K562 (cell line): ENCODE data around the gene RAP1A. TPM values are rescaled to one million over a fixed set of nuclear protein-coding genes. Genes with fewer than 3 reads are reported as not detected.

Source experiments
- ASH1L ChIP-seq: fragments of 450-650 bp; IDR thresholded peaks from 2 replicates; pipeline ENCODE4 v1.6.1; 2018; ENCODE audit warnings: borderline replicate concordance, mild to moderate bottlenecking, low read depth; ENCODE audit not compliant: partially characterized antibody
- GABPB2 ChIP-seq: fragments of 250-450 bp; sonication (Bioruptor Pico); conservative IDR thresholded peaks from 2 replicates; pipeline ENCODE4 v1.5.1; 2021; ENCODE audit warnings: mild to moderate bottlenecking
- ID3 ChIP-seq, 2 experiments: fragments of 250-450 bp in 1 of 2; fragments of 450-650 bp in 1 of 2; sonication (Bioruptor Pico) in 1 of 2; IDR thresholded peaks; 2 replicates each; pipeline versions ENCODE4 v1.6.1 to v1.8.0; 2016 to 2021; ENCODE audit warnings: mild to moderate bottlenecking in 2 of 2, moderate library complexity in 2 of 2, missing compliant biosample characterization in 1 of 2, missing genetic modification characterization in 1 of 2
- KDM2B ChIP-seq: fragments of 250-450 bp; sonication (Bioruptor Pico); IDR thresholded peaks from 2 replicates; pipeline ENCODE4 v1.8.0; 2021; ENCODE audit warnings: mild to moderate bottlenecking, moderate library complexity
- NELFE ChIP-seq: IDR thresholded peaks from 2 replicates; pipeline ENCODE4 v1.6.1; 2011; ENCODE audit warnings: mild to moderate bottlenecking; ENCODE audit not compliant: insufficient read depth, insufficient read length
- NFIX ChIP-seq: fragments of 250-450 bp; sonication (Bioruptor Pico); IDR thresholded peaks from 2 replicates; pipeline ENCODE4 v1.4.0; 2020; ENCODE audit warnings: low read depth, mild to moderate bottlenecking, moderate library complexity
- PML ChIP-seq: IDR thresholded peaks from 2 replicates; pipeline ENCODE4 v1.6.1; 2012; ENCODE audit warnings: low read length, inconsistent platforms
- ZBTB34 ChIP-seq: fragments of 250-450 bp; sonication (Bioruptor Pico); IDR thresholded peaks from 2 replicates; pipeline ENCODE4 v1.8.0; 2021; ENCODE audit warnings: mild to moderate bottlenecking, moderate library complexity
- ZNF384 ChIP-seq: IDR thresholded peaks from 2 replicates; pipeline ENCODE4 v1.6.1; 2012; ENCODE audit warnings: low read depth, low read length, improper control_type of control experiment
- ZNF431 ChIP-seq: sonication (generic); formaldehyde crosslinking; IDR thresholded peaks from 2 replicates; pipeline ENCODE4 v1.8.0; 2022; ENCODE audit warnings: mild to moderate bottlenecking, missing genetic modification reagents
- ZNF609 ChIP-seq: sonication (generic); formaldehyde crosslinking; IDR thresholded peaks from 2 replicates; pipeline ENCODE4 v1.8.1; 2023; ENCODE audit warnings: missing genetic modification reagents, mild to moderate bottlenecking, borderline replicate concordance
- polyA plus RNA-seq, 8 experiments: library from polyadenylated mRNA; depleted of rRNA in 4 of 8; stranded (reverse) in 5 of 8; unstranded in 3 of 8; fragments of >200 nt; fragmentation: Nextera tagmentation in 2 of 8; fragmentation: Illumina TruSeq in 1 of 8; extraction: Ambion mirVana in 2 of 8; extraction: Trizol in 1 of 8; gene quantifications; 2 replicates each; pipeline versions ENCODE4 v1.2.1 to v1.2.3, GENCODE V29; 2011 to 2014; ENCODE audit warnings: inconsistent platforms in 1 of 8, missing spikeins in 1 of 8
- total RNA-seq, 7 experiments: library from RNA; depleted of rRNA in 6 of 7; stranded (reverse); fragments of >200 nt in 6 of 7; fragmentation: Illumina TruSeq in 2 of 7; extraction: Trizol in 2 of 7; gene quantifications; 2 replicates each; pipeline versions ENCODE4 v1.2.1 to v1.2.3, GENCODE V29; 2011 to 2021; ENCODE audit warnings: low replicate concordance in 1 of 7
- TF ChIP-seq, protein P1 (sequence below): sonication (generic); formaldehyde crosslinking; IDR thresholded peaks from 2 replicates; pipeline ENCODE4 v1.9.0; 2022; ENCODE audit warnings: mild to moderate bottlenecking, missing genetic modification reagents
- TF ChIP-seq, protein P2 (sequence below): fragments of 250-450 bp; sonication (Bioruptor Pico); IDR thresholded peaks from 2 replicates; pipeline ENCODE4 v1.5.1; 2021; ENCODE audit warnings: mild to moderate bottlenecking
- TF ChIP-seq, protein P3 (sequence below): fragments of 450-650 bp; formaldehyde crosslinking; IDR thresholded peaks from 2 replicates; pipeline ENCODE4 v1.4.0; 2020; ENCODE audit warnings: mild to moderate bottlenecking, moderate library complexity

Gene RAP1A
- total and polyA plus RNA-seq, 9 of the 15 experiments (the other 6 are each of a cell fraction or from before 2014, with no cell fraction given), result 13.4 to 86.2 (median 32.5) TPM

- TF ChIP-seq ID3 (CRISPR knock-in tag; IDR thresholded peaks at IDR 0.05) (no peak), ID3 (tag; IDR thresholded peaks at IDR 0.05) (peak; percentile 81), GABPB2 (CRISPR knock-in tag) (0 out of 2 replicates have a peak, but pooled peaks have one; percentile 60), ZNF609 (peak; percentile 95; the same call in 1 of the 2 replicates), ZNF384 (no peak), NFIX (CRISPR knock-in tag) (no peak), ZBTB34 (CRISPR knock-in tag) (no peak), ASH1L (peak; percentile 73), ZNF431 (CRISPR knock-in tag) (peak; percentile 92), PML (no peak), KDM2B (CRISPR knock-in tag) (peak; percentile 75; the same call in 1 of the 2 replicates), NELFE (no peak)
- TF ChIP-seq, protein P1, sequence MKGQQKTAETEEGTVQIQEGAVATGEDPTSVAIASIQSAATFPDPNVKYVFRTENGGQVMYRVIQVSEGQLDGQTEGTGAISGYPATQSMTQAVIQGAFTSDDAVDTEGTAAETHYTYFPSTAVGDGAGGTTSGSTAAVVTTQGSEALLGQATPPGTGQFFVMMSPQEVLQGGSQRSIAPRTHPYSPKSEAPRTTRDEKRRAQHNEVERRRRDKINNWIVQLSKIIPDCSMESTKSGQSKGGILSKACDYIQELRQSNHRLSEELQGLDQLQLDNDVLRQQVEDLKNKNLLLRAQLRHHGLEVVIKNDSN (CRISPR knock-in tag), result peak; percentile 93
- TF ChIP-seq, protein P2, sequence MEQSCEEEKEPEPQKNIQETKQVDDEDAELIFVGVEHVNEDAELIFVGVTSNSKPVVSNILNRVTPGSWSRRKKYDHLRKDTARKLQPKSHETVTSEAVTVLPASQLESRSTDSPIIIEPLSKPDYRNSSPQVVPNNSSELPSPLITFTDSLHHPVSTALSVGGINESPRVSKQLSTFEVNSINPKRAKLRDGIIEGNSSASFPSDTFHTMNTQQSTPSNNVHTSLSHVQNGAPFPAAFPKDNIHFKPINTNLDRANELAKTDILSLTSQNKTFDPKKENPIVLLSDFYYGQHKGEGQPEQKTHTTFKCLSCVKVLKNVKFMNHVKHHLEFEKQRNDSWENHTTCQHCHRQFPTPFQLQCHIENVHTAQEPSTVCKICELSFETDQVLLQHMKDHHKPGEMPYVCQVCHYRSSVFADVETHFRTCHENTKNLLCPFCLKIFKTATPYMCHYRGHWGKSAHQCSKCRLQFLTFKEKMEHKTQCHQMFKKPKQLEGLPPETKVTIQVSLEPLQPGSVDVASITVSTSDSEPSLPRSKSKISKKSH, result no peak
- TF ChIP-seq, protein P3, sequence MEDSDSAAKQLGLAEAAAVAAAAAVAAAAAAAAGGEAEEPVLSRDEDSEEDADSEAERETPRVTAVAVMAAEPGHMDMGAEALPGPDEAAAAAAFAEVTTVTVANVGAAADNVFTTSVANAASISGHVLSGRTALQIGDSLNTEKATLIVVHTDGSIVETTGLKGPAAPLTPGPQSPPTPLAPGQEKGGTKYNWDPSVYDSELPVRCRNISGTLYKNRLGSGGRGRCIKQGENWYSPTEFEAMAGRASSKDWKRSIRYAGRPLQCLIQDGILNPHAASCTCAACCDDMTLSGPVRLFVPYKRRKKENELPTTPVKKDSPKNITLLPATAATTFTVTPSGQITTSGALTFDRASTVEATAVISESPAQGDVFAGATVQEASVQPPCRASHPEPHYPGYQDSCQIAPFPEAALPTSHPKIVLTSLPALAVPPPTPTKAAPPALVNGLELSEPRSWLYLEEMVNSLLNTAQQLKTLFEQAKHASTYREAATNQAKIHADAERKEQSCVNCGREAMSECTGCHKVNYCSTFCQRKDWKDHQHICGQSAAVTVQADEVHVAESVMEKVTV (CRISPR knock-in tag), result no peak
Measured at GRCh38 chr1:111739194-111739924, 119.8 kb downstream of the RAP1A start, which contains the start of gene INKA2 (continued).
